Adrenal gland (tissue), 12 donors: ENCODE measurements around the gene TECPR1. TPM values are rescaled to one million over a fixed set of nuclear protein-coding genes. Genes with fewer than 3 reads are reported as not detected.

Source experiments
- DNase-seq, 7 donors: peaks; one replicate each; pipeline ENCODE4 v3.0.0-alpha.2; 2019 to 2020
- H3K27ac ChIP-seq, 5 donors: fragments of 200-600 bp; sonication (generic) in 4 of 5; 1 replicate in 3 of 5; 2 replicates in 2 of 5; pipeline versions ENCODE4 v1.5.1 to v1.8.0; 2016 to 2020; ENCODE audit warnings: mild to moderate bottlenecking in 1 of 5
- H3K27me3 ChIP-seq: fragments of 200-600 bp; 2 replicates; pipeline ENCODE4 v1.8.0; 2021
- H3K36me3 ChIP-seq, 2 donors: fragments of 200-600 bp; replicated peaks in 1 of 2; 1 replicate in 1 of 2; 2 replicates in 1 of 2; pipeline versions ENCODE4 v1.5.1 to v1.8.0; 2018 to 2022
- H3K4me1 ChIP-seq, 2 donors: fragments of 200-600 bp; replicated peaks in 1 of 2; 1 replicate in 1 of 2; 2 replicates in 1 of 2; pipeline versions ENCODE4 v1.5.1 to v1.8.0; 2018 to 2021
- H3K4me3 ChIP-seq, 4 donors: fragments of 200-600 bp; sonication (generic) in 3 of 4; one replicate each; pipeline ENCODE4 v1.5.1; 2016 to 2018
- H3K9me3 ChIP-seq, 3 donors: fragments of 200-600 bp; sonication (generic) in 1 of 3; replicated peaks in 1 of 3; 1 replicate in 2 of 3; 2 replicates in 1 of 3; pipeline versions ENCODE4 v1.5.1 to v1.8.0; 2016 to 2021
- POLR2A ChIP-seq, 2 donors: fragments of 450-650 bp; IDR thresholded peaks; one replicate each; pipeline ENCODE4 v1.6.1; 2017; ENCODE audit warnings: antibody characterized with exemption in 2 of 2, mild to moderate bottlenecking in 2 of 2, moderate library complexity in 1 of 2
- WGBS, 4 donors: extraction: QIAGEN DNeasy Blood & Tissue Kit in 2 of 4; methylation state at CpG; one replicate each; pipeline versions ENCODE4 v1.1.5 to v1.1.7; 2013 to 2017; 5-methylcytosine and 5-hydroxymethylcytosine counted together
- intact Hi-C, 2 donors: fragments of 100-400 bp; cut with DNase I; formaldehyde crosslinking; loops; one replicate each; pipeline versions ENCODE4 v1.14.1 to v1.15.0; 2022 to 2023
- polyA plus RNA-seq, 3 donors: library from polyadenylated mRNA; stranded (reverse); fragments of 200-250 nt in 2 of 3; fragments of 350-450 nt in 1 of 3; fragmentation: Illumina TruSeq in 1 of 3; extraction: RNeasy Lipid Tissue Mini Kit (QIAGEN cat#74804) in 1 of 3; gene quantifications; one replicate each; pipeline ENCODE4 v1.2.3, GENCODE V29; 2013 to 2014
- total RNA-seq, 9 donors: library from RNA; depleted of rRNA in 4 of 9; stranded (reverse); fragments of >200 nt in 4 of 9; fragments of 120-200 nt in 1 of 9; fragmentation: NEBNext Ultra II Directional in 1 of 9; extraction: Animal tissue kit (Norgen Biotek cat#: 25700) in 1 of 9; gene quantifications; one replicate each; pipeline versions ENCODE4 v1.1.0 to v1.2.4, GENCODE V29; 2013 to 2023
- TF ChIP-seq, protein P1 (sequence below), 6 experiments: fragments of 450-650 bp in 4 of 6; fragments of 200-600 bp in 2 of 6; sonication (generic) in 1 of 6; IDR thresholded peaks; 1 replicate in 5 of 6; 2 replicates in 1 of 6; pipeline versions ENCODE4 v1.5.1 to v1.8.0; 2016 to 2021; ENCODE audit warnings: antibody characterized with exemption in 6 of 6, mild to moderate bottlenecking in 2 of 6, moderate library complexity in 1 of 6
- donor health status: healthy with polysubstance abuse.
- donor health status: Bipolar disorder and iron deficiency.
- donor health status: DM: yes; HTN: yes; CAD: no.
- donor health status: DM: no; HTN: no; CAD: no.
- donor health status: DM: no; HTN: no; CAD: no.
- donor health status: DM: yes; HTN: yes; CAD: no.

The TECPR1 gene
- total and polyA plus RNA-seq, 12 donors: 6.2 to 36.4 (median 16.9) TPM

GRCh38 chr7:98229441-98229840 is 22.6 kb downstream of the TECPR1 start:
- peaks cover 0 to 3% of the 10 kb centered on the region in 2 donors for H3K4me1 ChIP-seq
- no peak overlapping the region for H3K27ac ChIP-seq
- no peaks in the 10 kb centered on the region for H3K9me3 ChIP-seq
- peak in 1 of 7 donors; percentile 13 for DNase-seq
- H3K27me3 ChIP-seq: no peaks in the 10 kb centered on the region
- TF ChIP-seq POLR2A (IDR thresholded peaks at IDR 0.05): no peak
- TF ChIP-seq, protein P1, sequence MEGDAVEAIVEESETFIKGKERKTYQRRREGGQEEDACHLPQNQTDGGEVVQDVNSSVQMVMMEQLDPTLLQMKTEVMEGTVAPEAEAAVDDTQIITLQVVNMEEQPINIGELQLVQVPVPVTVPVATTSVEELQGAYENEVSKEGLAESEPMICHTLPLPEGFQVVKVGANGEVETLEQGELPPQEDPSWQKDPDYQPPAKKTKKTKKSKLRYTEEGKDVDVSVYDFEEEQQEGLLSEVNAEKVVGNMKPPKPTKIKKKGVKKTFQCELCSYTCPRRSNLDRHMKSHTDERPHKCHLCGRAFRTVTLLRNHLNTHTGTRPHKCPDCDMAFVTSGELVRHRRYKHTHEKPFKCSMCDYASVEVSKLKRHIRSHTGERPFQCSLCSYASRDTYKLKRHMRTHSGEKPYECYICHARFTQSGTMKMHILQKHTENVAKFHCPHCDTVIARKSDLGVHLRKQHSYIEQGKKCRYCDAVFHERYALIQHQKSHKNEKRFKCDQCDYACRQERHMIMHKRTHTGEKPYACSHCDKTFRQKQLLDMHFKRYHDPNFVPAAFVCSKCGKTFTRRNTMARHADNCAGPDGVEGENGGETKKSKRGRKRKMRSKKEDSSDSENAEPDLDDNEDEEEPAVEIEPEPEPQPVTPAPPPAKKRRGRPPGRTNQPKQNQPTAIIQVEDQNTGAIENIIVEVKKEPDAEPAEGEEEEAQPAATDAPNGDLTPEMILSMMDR (IDR thresholded peaks at IDR 0.05): no peak
- WGBS, 4 donors: 87 to 93% (median 91%) methylated on average over 3 to 11 of the region's 11 CpGs
- H3K36me3 ChIP-seq: no peaks in the 10 kb centered on the region
- H3K4me3 ChIP-seq: no peak overlapping the region
- intact Hi-C loops: no loop called here

- Histone ChIP-seq H3K4me1 (peaks cover 0 to 3% of the 10 kb centered on the region in 2 donors), H3K27ac (no peak overlapping the region), H3K36me3 (no peaks in the 10 kb centered on the region), H3K27me3 (no peaks in the 10 kb centered on the region), H3K9me3 (no peaks in the 10 kb centered on the region), H3K4me3 (no peak overlapping the region)
- peak in 4 of 7 donors; percentile 14 to 47 (median 34) for DNase-seq
- intact Hi-C loops: no loop called here
- 64 to 68% (median 65%) methylated on average over 10 to 16 of the region's 16 CpGs for WGBS, 4 donors
- TF ChIP-seq POLR2A (IDR thresholded peaks at IDR 0.05): no peak
- TF ChIP-seq, protein P1 (IDR thresholded peaks at IDR 0.05): no peak
Observed at GRCh38 chr7:98228801-98229200, 23.2 kb downstream of the TECPR1 start.

DNA sequence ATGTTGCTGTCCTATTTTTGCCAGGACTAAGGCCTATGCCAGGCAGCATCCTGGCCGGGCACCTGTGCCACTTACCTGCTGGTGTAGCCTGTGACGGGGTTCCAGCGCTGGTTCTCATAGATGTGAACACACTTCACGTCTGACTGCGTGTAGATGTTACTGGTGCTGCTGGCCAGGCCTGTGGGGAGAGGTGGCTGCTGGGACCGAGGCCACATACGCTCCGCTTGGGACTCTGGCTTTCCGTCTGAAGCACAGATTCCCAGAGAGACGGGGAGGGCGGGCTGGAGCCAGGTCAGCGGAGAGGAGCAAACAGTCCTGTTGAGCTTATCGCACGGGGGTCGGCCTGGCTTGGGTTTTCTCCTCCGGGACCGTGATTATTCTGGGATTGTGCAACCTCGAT is 24.1 kb downstream of the TECPR1 start:
- intact Hi-C loops: no loop called here
- Histone ChIP-seq H3K27me3 (no peaks in the 10 kb centered on the region), H3K36me3 (no peaks in the 10 kb centered on the region), H3K4me3 (no peak overlapping the region), H3K4me1 (peaks cover 0 to 3% of the 10 kb centered on the region in 2 donors), H3K9me3 (no peaks in the 10 kb centered on the region), H3K27ac (no peak overlapping the region)
- 91 to 96% (median 94%) methylated on average over 5 to 18 of the region's 18 CpGs for WGBS, 4 donors
- DNase-seq: no peak
- TF ChIP-seq, protein P1 (IDR thresholded peaks at IDR 0.05): no peak
- no peak for TF ChIP-seq POLR2A (IDR thresholded peaks at IDR 0.05)

DNA sequence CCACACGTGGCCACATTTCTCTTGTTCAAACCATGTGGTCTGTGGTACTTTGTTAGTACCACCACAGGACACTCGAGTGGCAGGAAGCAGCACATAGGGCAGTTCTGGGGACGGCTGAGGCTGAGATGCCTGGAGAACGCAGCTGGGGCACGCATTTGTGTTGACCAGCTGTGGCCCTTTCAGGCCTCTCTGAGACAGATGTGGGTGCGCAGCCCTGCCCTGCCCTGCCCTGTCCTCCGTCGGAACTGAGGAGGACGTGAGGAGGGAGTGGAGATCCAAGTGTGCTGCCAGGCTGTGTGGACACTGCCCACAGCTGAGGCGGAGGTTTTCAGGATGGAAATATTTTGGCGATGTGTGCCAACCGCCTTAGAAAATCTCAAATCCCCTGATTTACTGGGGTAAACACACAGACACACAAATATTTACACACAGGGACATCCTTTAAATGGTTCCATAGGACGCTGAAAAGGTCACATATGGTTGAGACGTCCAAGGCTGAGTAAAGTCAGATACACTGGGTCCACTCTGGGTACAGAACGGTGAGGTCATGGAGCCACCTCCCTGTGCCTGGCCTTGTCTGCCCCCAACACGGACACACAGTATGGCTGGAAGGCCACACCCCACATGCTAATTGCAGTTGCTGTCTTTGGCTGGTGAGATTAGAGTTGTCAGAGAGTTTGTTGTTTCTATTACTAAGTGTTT is 26.0 kb downstream of the TECPR1 start:
- H3K36me3 ChIP-seq: peaks cover 0 to 10% of the 10 kb centered on the region in 2 donors
- 89 to 96% (median 94%) methylated on average over 12 to 16 of the region's 16 CpGs for WGBS, 4 donors
- TF ChIP-seq, protein P1 (IDR thresholded peaks at IDR 0.05): no peak
- TF ChIP-seq POLR2A (IDR thresholded peaks at IDR 0.05): no peak

More for the DNA sequence above, 26.0 kb downstream of the TECPR1 start:
- Histone ChIP-seq H3K9me3 (no peaks in the 10 kb centered on the region), H3K27ac (no peak overlapping the region), H3K4me3 (no peak overlapping the region), H3K27me3 (no peaks in the 10 kb centered on the region), H3K4me1 (peaks cover 0 to 3% of the 10 kb centered on the region in 2 donors)
- intact Hi-C loops: no loop called here
- DNase-seq: no peak
